ENCODE data around the gene RUNDC3A.
"Not testable (repeated sequence)": the region's sequence is repeated elsewhere in the genome, so short reads cannot be mapped to it uniquely, and the experiment has no call there.

The RUNDC3A gene

DNA sequence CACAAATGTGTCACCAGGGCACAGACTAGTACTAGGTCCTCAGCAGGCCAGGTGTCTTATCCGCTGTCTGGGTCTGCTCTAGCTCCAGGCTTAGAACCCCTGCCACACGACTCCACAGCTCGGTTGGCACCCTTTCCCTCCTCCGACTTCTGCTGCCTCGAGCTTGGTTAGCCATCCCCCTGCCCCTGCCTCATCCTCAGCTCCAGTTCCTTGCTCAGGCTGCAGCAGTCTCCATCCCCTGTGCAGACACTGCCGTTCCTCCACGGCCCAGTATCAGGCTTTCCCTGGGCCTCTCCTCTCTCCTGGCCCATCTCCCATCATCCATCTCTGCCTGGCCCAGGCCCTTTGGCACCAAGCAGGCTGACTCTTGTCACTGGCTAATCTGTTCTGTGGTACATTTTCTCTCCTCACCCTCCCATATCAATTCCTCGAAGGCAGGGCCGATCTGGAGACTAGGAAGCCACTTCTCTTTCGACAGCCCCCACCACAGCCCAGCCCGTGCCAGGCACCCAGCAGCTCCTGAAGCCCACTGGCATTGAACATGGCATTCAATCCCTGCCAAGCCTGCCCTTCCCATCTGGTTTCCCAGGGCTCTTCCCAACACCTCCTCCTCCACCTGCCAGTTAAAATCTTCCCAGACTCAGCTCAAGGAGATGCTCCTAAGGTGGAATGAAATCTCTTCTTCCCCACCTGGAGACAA, 35.3 kb downstream of the RUNDC3A start:
- DNase-seq (ENCODE audit: low spot score): no peak

- peak; percentile 99 for DNase-seq (ENCODE audit: low spot score)
Observed at GRCh38 chr17:44344939-44345453, 36.6 kb downstream of the RUNDC3A start, which contains the start of gene GRN. Gene GRN (plus strand): TSS chr17:44345302. CDS start chr17:44349165, 3,863 bp downstream.

DNA sequence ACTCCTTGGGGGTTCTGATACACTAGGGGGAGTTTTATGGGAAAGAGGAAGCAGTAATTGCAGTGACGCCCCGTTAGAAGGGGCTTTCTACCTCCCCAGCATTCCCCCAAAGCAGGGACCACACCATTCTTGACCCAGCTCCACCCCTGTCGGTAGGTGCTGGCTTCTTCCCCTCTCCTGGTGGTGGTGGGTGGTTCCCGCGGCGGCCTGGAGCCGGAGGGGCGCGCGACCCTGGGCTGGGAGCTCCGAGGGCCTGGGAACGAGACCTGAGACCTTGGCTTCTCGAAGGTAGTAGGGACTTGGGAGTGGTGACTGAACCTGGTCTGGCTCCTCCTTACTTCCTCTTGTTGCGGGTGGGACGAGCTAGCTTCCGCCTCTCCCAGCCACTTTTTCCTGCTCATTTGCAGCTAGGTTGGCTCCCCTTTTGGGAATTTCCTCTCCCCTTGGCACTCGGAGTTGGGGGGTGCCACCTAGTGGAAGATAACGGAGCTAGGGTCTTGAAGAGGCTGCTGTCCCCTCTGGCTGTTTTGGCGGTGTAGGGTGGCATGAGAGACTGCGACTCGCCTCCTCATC, 37.1 kb downstream of the RUNDC3A start:
- DNase-seq (ENCODE audit: low spot score): peak; percentile 88

GRCh38 chr17:44346064-44346844, 37.9 kb downstream of the RUNDC3A start:
- no peak for DNase-seq (ENCODE audit: low spot score)

- not testable (repeated sequence) for DNase-seq (ENCODE audit: low spot score)
Observed at GRCh38 chr17:44347206-44348055, 39.0 kb downstream of the RUNDC3A start.

DNA sequence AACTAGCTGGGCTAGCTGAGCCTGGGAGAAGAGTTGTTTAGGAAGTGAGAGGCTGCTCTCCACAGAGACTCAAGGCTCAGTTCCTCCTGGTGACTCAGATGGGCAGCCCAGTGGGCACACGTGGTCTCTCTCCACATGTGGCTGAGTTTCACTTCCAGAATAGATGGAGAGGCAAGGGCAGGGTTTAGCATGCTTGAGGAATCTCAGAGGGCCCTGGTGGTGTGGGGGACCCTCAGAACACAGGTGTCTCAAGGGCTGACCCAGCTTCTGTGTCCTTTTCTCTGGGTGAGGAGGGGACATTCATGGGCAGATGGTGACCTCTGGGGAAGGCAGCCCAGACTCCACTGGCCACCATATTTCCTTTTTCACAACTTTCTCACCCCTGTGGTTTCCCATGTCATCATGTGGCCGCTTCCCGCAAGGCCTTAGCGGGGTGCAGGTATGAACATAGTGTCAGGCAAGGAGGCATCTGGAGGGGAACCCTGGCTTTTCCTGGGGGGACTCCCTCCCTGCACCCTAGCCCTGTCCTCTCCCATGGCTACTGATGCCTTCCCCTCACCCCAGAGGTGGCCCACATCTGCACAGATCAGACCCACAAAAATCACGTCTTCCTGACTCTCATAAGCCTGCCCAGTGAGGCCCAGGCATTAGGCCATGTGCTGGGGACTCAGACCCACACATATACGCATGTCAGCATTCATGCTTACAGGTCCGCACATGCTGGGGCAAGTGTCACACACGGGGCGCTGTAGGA, 40.0 kb downstream of the RUNDC3A start:
- DNase-seq (ENCODE audit: low spot score): peak; percentile 83

DNA sequence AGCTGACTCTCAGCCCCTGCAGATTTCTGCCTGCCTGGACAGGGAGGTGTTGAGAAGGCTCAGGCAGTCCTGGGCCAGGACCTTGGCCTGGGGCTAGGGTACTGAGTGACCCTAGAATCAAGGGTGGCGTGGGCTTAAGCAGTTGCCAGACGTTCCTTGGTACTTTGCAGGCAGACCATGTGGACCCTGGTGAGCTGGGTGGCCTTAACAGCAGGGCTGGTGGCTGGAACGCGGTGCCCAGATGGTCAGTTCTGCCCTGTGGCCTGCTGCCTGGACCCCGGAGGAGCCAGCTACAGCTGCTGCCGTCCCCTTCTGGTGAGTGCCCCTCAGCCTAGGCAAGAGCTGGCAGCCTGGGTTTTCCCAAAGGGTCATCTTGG, 40.6 kb downstream of the RUNDC3A start:
- no peak for DNase-seq (ENCODE audit: low spot score)

- no peak for DNase-seq (ENCODE audit: low spot score)
Observed at GRCh38 chr17:44349553-44350070, 41.2 kb downstream of the RUNDC3A start.

DNA sequence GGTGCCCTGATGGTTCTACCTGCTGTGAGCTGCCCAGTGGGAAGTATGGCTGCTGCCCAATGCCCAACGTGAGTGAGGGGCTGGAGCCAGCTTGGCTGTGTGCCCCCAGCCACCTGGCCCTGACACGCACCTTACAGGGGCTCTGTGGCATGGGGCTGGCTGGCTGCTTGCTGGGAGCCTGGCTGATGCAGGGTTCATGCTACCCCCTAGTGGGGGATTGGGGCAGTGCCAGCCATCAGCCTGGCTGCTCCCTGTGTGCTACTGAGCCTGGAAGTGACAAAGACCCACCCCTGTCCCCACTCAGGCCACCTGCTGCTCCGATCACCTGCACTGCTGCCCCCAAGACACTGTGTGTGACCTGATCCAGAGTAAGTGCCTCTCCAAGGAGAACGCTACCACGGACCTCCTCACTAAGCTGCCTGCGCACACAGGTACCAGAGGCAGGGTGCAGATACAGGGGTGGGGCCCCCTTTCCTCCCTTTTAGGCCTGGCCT, 42.4 kb downstream of the RUNDC3A start:
- peak; percentile 82 for DNase-seq (ENCODE audit: low spot score)

DNA sequence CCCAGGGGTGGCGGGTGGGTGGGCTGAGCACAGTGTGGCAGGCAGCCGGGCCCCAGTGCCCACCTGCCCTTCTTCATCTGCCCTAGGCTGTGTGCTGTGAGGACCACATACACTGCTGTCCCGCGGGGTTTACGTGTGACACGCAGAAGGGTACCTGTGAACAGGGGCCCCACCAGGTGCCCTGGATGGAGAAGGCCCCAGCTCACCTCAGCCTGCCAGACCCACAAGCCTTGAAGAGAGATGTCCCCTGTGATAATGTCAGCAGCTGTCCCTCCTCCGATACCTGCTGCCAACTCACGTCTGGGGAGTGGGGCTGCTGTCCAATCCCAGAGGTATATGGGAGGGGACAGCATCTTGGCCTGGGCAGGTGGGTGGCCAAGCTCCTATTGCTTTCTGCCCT, 43.1 kb downstream of the RUNDC3A start:
- DNase-seq (ENCODE audit: low spot score): no peak

DNA sequence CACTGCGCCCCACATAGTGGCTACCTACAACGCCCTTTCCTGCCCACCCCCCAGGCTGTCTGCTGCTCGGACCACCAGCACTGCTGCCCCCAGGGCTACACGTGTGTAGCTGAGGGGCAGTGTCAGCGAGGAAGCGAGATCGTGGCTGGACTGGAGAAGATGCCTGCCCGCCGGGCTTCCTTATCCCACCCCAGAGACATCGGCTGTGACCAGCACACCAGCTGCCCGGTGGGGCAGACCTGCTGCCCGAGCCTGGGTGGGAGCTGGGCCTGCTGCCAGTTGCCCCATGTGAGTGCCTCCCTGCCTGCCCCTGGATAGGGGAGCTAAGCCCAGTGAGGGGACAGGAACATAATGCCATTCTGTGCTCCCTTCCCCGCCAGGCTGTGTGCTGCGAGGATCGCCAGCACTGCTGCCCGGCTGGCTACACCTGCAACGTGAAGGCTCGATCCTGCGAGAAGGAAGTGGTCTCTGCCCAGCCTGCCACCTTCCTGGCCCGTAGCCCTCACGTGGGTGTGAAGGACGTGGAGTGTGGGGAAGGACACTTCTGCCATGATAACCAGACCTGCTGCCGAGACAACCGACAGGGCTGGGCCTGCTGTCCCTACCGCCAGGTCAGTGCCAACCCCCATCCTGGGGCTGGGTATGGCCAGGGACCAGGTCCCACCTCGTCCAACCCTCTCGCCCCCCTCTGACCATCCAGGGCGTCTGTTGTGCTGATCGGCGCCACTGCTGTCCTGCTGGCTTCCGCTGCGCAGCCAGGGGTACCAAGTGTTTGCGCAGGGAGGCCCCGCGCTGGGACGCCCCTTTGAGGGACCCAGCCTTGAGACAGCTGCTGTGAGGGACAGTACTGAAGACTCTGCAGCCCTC, 43.8 kb downstream of the RUNDC3A start:
- DNase-seq (ENCODE audit: low spot score): no peak

DNA sequence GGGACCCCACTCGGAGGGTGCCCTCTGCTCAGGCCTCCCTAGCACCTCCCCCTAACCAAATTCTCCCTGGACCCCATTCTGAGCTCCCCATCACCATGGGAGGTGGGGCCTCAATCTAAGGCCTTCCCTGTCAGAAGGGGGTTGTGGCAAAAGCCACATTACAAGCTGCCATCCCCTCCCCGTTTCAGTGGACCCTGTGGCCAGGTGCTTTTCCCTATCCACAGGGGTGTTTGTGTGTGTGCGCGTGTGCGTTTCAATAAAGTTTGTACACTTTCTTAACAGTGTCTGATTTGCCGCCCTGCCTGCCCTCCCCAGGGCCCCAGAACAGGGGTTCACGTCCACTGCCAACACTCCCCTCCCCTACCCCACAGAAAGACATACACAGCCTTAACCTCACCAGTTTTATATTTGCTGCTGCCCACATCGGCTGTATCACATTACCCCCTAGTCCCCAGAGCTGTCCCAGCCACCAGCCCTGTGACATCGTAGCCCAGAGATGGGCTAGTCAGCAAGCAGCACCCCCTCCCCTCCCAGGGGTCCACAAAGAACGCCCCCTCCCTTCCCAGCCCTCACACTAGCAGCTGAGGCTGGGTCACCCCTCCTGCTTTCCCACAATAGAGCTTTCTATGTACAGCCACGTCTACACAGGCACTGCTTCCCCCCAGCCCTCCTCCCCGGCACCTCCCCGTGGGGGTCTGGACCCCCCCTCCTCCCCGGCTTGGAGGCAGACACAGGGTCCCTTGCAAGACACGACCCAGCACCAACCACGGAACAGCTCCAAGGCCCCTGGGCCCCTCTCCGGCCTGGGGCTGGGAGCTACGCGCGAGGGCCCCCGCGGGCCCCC, 44.6 kb downstream of the RUNDC3A start:
- DNase-seq (ENCODE audit: low spot score): no peak

DNA sequence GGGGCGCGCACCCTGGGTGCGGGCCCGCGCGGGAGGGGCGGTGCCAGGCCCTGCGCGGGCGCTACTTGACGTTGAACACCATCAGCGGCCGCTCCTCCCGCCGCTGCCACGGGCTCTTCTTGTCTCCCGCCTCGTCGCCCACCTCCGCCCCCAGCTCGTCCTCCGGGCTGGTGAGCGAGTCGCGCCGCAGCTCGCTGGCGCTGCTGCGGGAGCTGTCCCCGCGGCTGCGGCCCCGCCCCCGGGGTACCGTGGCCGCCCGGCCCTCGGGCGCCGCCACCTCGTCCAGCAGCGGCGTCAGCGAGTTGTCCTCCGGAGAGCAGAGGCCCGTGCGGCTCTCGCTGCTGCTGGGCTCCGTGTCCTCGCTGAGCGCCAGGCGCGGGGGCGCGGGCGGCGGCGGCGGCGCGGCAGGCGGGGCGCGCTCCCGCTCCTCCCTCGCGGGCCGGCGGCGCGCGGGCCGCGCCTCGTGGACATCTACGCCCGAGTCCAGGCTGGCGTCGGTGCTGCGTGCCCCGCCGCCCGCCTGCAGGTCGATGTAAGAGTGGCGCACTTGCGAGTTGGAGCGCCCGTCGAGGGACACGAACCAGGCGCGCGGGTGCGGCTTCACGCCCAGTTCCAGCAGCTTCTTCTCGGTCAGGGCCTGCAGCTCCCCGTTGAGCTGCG, 45.4 kb downstream of the RUNDC3A start:
- DNase-seq (ENCODE audit: low spot score): no peak

DNA sequence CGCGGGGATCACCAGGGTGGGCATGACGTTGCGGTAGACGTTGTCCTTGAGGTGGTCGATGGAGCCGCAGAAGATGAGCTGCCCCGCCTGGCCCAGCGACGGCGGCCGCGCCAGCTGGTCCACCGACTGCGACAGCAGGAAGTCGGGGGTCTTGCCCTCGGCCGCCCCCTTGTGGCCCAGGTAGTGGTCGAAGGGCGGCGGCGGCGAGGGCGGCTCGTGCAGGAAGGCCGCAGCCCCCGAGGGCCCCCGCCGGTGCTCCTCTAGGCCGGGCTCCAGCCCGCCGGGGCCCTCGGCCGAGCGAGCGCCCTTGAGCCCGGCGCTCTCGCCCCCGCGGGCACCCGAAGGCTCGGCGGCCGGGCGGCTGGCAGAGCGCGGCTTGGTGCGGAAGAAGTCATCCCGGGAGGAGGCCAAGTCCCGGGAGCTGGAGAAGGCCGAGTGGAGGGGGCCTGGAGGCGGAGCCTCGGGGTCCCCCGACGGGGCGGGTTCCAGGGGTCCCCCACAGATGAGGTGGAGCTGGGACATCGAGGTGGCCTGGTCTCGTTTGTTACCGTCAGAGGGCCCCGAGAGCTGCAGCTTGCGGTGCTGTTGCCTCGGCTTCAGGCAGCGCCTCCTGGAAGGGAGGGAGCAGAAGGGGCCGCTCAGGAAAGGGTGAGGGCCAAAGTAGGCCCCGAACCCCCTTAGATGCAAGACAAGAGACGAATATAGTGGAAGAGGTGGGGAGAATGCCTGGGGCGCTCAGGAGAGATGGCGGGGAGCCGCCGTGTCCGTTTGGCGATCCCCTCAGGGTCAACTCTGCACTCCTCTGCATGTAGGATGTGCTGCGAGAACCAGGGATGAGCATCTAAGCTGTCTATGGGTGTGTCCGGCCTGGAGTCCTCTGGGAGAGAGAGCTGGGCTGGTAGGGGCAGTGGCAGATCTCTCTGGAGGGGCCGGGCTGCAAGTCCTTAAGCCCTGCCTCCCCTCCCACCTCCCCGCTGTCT, 46.5 kb downstream of the RUNDC3A start:
- no peak for DNase-seq (ENCODE audit: low spot score)

DNA sequence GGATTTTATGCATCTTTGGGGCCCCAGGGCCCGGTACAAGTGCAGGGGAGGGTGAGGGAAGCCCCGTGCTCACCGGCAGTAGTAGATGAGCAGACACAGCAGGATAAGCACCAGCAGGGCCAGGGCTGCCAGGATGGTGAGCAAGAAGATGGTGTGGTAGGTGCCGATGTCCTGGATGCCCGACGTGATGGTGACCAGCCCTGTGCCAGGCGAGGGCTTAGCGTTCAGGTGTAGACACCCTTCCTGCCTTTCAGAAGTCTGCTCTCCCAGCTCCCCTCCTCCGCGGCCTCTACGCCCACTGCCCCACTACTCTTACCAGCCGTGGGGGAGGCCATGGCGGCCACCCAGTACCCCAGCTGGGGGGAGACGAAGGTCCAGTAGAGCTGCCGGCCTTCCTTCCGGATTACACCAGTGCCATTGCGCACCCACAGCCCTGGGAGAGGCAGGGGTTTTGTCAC, 47.3 kb downstream of the RUNDC3A start:
- DNase-seq (ENCODE audit: low spot score): no peak

DNA sequence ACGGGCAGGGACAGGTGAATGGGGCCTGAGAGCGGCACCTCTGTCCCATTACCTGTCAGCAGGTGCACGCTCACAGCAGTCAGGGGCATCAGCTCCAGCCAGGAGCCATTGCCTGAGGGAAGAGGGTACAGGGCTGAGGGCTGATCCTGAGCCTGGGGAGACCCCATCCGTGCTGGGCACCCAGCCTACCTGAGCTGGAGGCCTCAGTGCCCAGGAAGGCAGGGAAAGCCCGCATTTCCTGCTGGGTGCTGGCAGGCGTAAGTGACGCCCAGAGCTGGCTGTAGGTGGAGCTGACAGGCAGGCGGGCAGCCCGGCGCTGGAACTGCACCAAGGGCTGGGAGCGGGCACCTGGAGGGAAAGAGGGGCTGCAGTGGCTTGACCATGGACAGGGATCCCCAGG, 47.8 kb downstream of the RUNDC3A start:
- no peak for DNase-seq (ENCODE audit: low spot score)

GRCh38 chr17:44358066-44358465, 49.7 kb downstream of the RUNDC3A start:
- no peak for DNase-seq (ENCODE audit: low spot score)
